Adrenal gland (tissue), 19 donors: ENCODE measurements around the gene PLAAT4. TPM values are rescaled to one million over a fixed set of nuclear protein-coding genes. Genes with fewer than 3 reads are reported as not detected.

ENCODE experiments used
- DNase-seq, 7 donors: peaks; one replicate each; pipeline ENCODE4 v3.0.0-alpha.2; 2019 to 2020
- H3K27ac ChIP-seq, 5 donors: fragments of 200-600 bp; sonication (generic) in 4 of 5; 1 replicate in 3 of 5; 2 replicates in 2 of 5; pipeline versions ENCODE4 v1.5.1 to v1.8.0; 2016 to 2020; ENCODE audit warnings: mild to moderate bottlenecking in 1 of 5
- H3K27me3 ChIP-seq: fragments of 200-600 bp; 2 replicates; pipeline ENCODE4 v1.8.0; 2021
- H3K36me3 ChIP-seq, 2 donors: fragments of 200-600 bp; replicated peaks in 1 of 2; 1 replicate in 1 of 2; 2 replicates in 1 of 2; pipeline versions ENCODE4 v1.5.1 to v1.8.0; 2018 to 2022
- H3K4me1 ChIP-seq, 2 donors: fragments of 200-600 bp; replicated peaks in 1 of 2; 1 replicate in 1 of 2; 2 replicates in 1 of 2; pipeline versions ENCODE4 v1.5.1 to v1.8.0; 2018 to 2021
- H3K4me3 ChIP-seq, 4 donors: fragments of 200-600 bp; sonication (generic) in 3 of 4; one replicate each; pipeline ENCODE4 v1.5.1; 2016 to 2018
- H3K9me3 ChIP-seq, 3 donors: fragments of 200-600 bp; sonication (generic) in 1 of 3; replicated peaks in 1 of 3; 1 replicate in 2 of 3; 2 replicates in 1 of 3; pipeline versions ENCODE4 v1.5.1 to v1.8.0; 2016 to 2021
- POLR2A ChIP-seq, 2 donors: fragments of 450-650 bp; IDR thresholded peaks; one replicate each; pipeline ENCODE4 v1.6.1; 2017; ENCODE audit warnings: antibody characterized with exemption in 2 of 2, mild to moderate bottlenecking in 2 of 2, moderate library complexity in 1 of 2
- WGBS, 4 donors: extraction: QIAGEN DNeasy Blood & Tissue Kit in 2 of 4; methylation state at CpG; one replicate each; pipeline versions ENCODE4 v1.1.5 to v1.1.7; 2013 to 2017; 5-methylcytosine and 5-hydroxymethylcytosine counted together
- intact Hi-C, 2 donors: fragments of 100-400 bp; cut with DNase I; formaldehyde crosslinking; loops; one replicate each; pipeline versions ENCODE4 v1.14.1 to v1.15.0; 2022 to 2023
- long read RNA-seq, 10 donors: library from polyadenylated mRNA in 3 of 10; unstranded in 2 of 10; stranded (forward) in 1 of 10; transcript quantifications; one replicate each; pipeline ENCODE4 v2.0.0 and lab custom pipeline, GENCODE V29; 2021 to 2026
- polyA plus RNA-seq, 3 donors: library from polyadenylated mRNA; stranded (reverse); fragments of 200-250 nt in 2 of 3; fragments of 350-450 nt in 1 of 3; fragmentation: Illumina TruSeq in 1 of 3; extraction: RNeasy Lipid Tissue Mini Kit (QIAGEN cat#74804) in 1 of 3; gene quantifications; one replicate each; pipeline ENCODE4 v1.2.3, GENCODE V29; 2013 to 2014
- total RNA-seq, 9 donors: library from RNA; depleted of rRNA in 4 of 9; stranded (reverse); fragments of >200 nt in 4 of 9; fragments of 120-200 nt in 1 of 9; fragmentation: NEBNext Ultra II Directional in 1 of 9; extraction: Animal tissue kit (Norgen Biotek cat#: 25700) in 1 of 9; gene quantifications; one replicate each; pipeline versions ENCODE4 v1.1.0 to v1.2.4, GENCODE V29; 2013 to 2023
- TF ChIP-seq, protein P1 (sequence below), 6 experiments: fragments of 450-650 bp in 4 of 6; fragments of 200-600 bp in 2 of 6; sonication (generic) in 1 of 6; IDR thresholded peaks; 1 replicate in 5 of 6; 2 replicates in 1 of 6; pipeline versions ENCODE4 v1.5.1 to v1.8.0; 2016 to 2021; ENCODE audit warnings: antibody characterized with exemption in 6 of 6, mild to moderate bottlenecking in 2 of 6, moderate library complexity in 1 of 6
- donor health status: healthy with polysubstance abuse.
- donor health status: Bipolar disorder and iron deficiency.
- donor health status: DM: yes; HTN: yes; CAD: no.
- donor health status: DM: no; HTN: no; CAD: no.
- donor health status: DM: no; HTN: no; CAD: no.
- donor health status: DM: yes; HTN: yes; CAD: no.

PLAAT4 gene
- total RNA-seq (10 to 100 TPM in 8 of 9 donors, 1 to 10 TPM in 1; 3.7 to 49.5 (median 25.3) TPM), polyA plus RNA-seq (10 to 100 TPM; 12.4 to 38.0 (median 30.0) TPM)
- long read RNA-seq, donor 1 = 0 reads
- long read RNA-seq, donor 2 = 0 reads
- long read RNA-seq, donor 3, partial matches to known transcripts = 0 of 1 reads
- long read RNA-seq, donor 3, other reads (novel, unspliced or antisense) = 0 of 1 reads
- long read RNA-seq, donor 4, transcript RARRES3-201 (4 exons, 749 nt) = major isoform, 20 of 21 reads
- long read RNA-seq, donor 4, partial matches to known transcripts = 0 of 21 reads
- long read RNA-seq, donor 4, other reads (novel, unspliced or antisense) = 1 of 21 reads
- long read RNA-seq, donor 5, transcript RARRES3-201 (4 exons, 749 nt) = major isoform, 18 of 21 reads
- long read RNA-seq, donor 5, partial matches to known transcripts = 2 of 21 reads
- long read RNA-seq, donor 5, other reads (novel, unspliced or antisense) = 1 of 21 reads
- long read RNA-seq, donor 6, transcript RARRES3-201 (4 exons, 749 nt) = major isoform, 25 of 30 reads
- long read RNA-seq, donor 6, partial matches to known transcripts = 3 of 30 reads
- long read RNA-seq, donor 6, other reads (novel, unspliced or antisense) = 1 of 30 reads
- long read RNA-seq, donor 7, partial matches to known transcripts = 0 of 1 reads
- long read RNA-seq, donor 7, other reads (novel, unspliced or antisense) = 0 of 1 reads
- long read RNA-seq, donor 8, partial matches to known transcripts = 90 of 159 reads
- long read RNA-seq, donor 8, other reads (novel, unspliced or antisense) = 67 of 159 reads
- long read RNA-seq, donor 9, partial matches to known transcripts = 0 of 3 reads
- long read RNA-seq, donor 9, other reads (novel, unspliced or antisense) = 0 of 3 reads
- long read RNA-seq, donor 10 = 0 reads

DNA sequence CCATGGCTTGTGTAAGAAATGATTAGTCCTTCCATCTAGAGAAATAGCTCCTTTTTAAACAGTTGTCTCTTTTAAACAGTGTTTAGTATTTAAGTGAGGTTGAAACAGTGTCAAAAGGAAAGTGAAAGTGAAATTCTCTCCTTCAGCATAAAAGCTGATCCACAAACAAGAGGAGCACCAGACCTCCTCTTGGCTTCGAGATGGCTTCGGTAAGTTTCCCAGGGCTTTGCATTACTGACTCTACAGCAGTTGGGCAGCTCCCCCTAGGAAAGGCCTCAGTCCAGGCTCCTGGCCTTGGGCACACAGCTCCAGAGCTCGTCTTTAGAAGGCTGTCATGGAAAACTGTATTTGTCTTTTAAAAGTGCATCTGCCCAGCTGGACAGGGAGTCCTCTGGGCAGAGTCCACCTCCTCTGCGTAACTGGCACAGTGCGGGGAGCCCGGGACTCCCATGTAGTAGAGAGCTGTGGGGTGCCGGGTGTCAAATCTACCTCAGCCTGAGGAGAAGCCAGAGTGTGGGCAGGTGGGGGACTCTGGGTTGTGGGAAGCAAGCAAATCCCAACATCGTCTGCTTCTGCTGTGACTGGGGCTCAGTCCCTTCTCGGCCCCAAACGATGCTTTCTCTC is at the start of gene PLAAT4:
TSS of gene PLAAT4 (plus strand) at position 140 of the 624 bp plus-strand sequence. CDS start at position 201, 61 bp downstream.
- peak; percentile 34 to 73 (median 55) for DNase-seq
- no peaks in the 10 kb centered on the region for H3K36me3 ChIP-seq
- no peaks in the 10 kb centered on the region for H3K9me3 ChIP-seq
- peak within 1 kb of the TSS in 3 of 4 donors; percentile 12 to 52 (median 14) for H3K4me3 ChIP-seq
- no peaks in the 10 kb centered on the region for H3K27me3 ChIP-seq
- peaks cover 0 to 30% of the 10 kb centered on the region in 2 donors for H3K4me1 ChIP-seq
- 29 to 40% (median 34%) methylated on average over 9 to 10 of the region's 10 CpGs for WGBS, 4 donors
- peak within 1 kb of the TSS in 4 of 5 donors; percentile 21 to 84 (median 66) for H3K27ac ChIP-seq
- TF ChIP-seq, protein P1, sequence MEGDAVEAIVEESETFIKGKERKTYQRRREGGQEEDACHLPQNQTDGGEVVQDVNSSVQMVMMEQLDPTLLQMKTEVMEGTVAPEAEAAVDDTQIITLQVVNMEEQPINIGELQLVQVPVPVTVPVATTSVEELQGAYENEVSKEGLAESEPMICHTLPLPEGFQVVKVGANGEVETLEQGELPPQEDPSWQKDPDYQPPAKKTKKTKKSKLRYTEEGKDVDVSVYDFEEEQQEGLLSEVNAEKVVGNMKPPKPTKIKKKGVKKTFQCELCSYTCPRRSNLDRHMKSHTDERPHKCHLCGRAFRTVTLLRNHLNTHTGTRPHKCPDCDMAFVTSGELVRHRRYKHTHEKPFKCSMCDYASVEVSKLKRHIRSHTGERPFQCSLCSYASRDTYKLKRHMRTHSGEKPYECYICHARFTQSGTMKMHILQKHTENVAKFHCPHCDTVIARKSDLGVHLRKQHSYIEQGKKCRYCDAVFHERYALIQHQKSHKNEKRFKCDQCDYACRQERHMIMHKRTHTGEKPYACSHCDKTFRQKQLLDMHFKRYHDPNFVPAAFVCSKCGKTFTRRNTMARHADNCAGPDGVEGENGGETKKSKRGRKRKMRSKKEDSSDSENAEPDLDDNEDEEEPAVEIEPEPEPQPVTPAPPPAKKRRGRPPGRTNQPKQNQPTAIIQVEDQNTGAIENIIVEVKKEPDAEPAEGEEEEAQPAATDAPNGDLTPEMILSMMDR (IDR thresholded peaks at IDR 0.05) = no peak
- TF ChIP-seq POLR2A (IDR thresholded peaks at IDR 0.05) = no peak
- intact Hi-C loops = no loop called here

- Histone ChIP-seq H3K9me3 (no peaks in the 10 kb centered on the region), H3K27ac (no peak overlapping the region), H3K4me3 (no peak overlapping the region), H3K4me1 (peaks cover 12 to 28% of the 10 kb centered on the region in 2 donors), H3K27me3 (no peaks in the 10 kb centered on the region), H3K36me3 (no peaks in the 10 kb centered on the region)
- DNase-seq = no peak
- intact Hi-C loops = no loop called here
- no peak for TF ChIP-seq POLR2A (IDR thresholded peaks at IDR 0.05)
- TF ChIP-seq, protein P1 (IDR thresholded peaks at IDR 0.05) = no peak
- 67 to 76% (median 74%) methylated on average over 1 of the region's 1 CpG for WGBS, 4 donors
Measured at GRCh38 chr11:63488789-63489188, 47.8 kb upstream of the PLAAT4 start.

DNA sequence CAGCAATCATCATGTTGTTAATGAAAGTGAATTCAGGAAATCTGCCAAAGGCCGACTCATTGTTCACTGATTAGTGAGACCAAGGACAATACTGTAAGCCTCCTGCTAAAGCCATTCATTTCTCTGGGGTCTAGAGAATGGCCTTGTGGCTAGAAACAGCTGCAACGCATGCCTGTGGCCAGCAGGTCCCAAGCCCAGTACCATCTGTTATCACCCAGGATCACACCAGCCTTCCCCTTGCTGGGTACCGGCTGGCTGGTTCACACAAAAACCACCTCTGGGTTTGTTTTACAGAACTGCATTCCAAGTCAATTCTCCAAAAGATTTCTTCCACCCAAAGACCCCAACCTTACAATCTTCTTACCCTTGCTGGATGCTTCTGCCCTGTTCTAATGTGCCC is 46.7 kb upstream of the PLAAT4 start:
- Histone ChIP-seq H3K36me3 (no peaks in the 10 kb centered on the region), H3K4me3 (no peak overlapping the region), H3K27ac (no peak overlapping the region), H3K9me3 (no peaks in the 10 kb centered on the region), H3K4me1 (peaks cover 12 to 28% of the 10 kb centered on the region in 2 donors), H3K27me3 (no peaks in the 10 kb centered on the region)
- DNase-seq = peak in 4 of 7 donors; percentile 26 to 58 (median 44)
- TF ChIP-seq, protein P1 (IDR thresholded peaks at IDR 0.05) = peak in 2 of 6 experiments; percentile 12 to 13
- no peak for TF ChIP-seq POLR2A (IDR thresholded peaks at IDR 0.05)
- intact Hi-C loops = no loop called here
- WGBS, 4 donors = 33 to 60% (median 35%) methylated on average over 3 of the region's 3 CpGs
